Suprapubic skin (tissue), 4 donors: ENCODE results near the gene ABI3BP.

Experiments used
- EP300 ChIP-seq: sonication (generic); formaldehyde crosslinking; IDR thresholded peaks from one replicate; pipeline ENCODE4 v1.6.1; 2017; ENCODE audit warnings: antibody characterized with exemption
- POLR2A ChIP-seq, 2 donors: fragments of 450-650 bp; IDR thresholded peaks; one replicate each; pipeline ENCODE4 v1.6.1; 2017; ENCODE audit warnings: antibody characterized with exemption in 2 of 2, mild to moderate bottlenecking in 2 of 2, moderate library complexity in 2 of 2
- POLR2AphosphoS5 ChIP-seq, 3 donors: sonication (generic); formaldehyde crosslinking; IDR thresholded peaks; one replicate each; pipeline ENCODE4 v1.6.1; 2017; ENCODE audit warnings: antibody characterized with exemption in 3 of 3
- TF ChIP-seq, protein P1 (sequence below), 2 donors: fragments of 200-600 bp in 1 of 2; fragments of 450-650 bp in 1 of 2; sonication (generic) in 1 of 2; IDR thresholded peaks; one replicate each; pipeline ENCODE4 v1.5.1; 2016 to 2019; ENCODE audit warnings: antibody characterized with exemption in 2 of 2, mild to moderate bottlenecking in 1 of 2, moderate library complexity in 1 of 2

DNA sequence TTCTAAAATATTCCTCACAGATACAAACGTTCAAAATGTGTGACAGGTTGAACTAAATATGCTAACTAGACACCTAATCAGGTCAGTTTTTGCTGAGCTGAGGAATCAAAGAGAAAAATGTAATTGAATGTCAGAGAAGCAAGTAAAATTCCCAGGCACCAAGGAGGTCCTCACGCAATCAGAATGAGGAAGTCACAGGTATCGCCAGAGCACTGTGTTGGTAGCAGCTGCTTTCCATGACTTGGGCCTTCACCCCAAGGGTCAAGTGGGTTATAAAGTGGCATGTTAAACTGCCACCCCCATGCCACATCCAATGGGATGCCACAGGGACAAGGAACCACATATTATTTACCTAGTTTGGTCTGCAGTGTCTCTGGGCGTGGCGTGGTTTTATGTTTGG, 158.9 kb downstream of the ABI3BP start:
- TF ChIP-seq POLR2A (IDR thresholded peaks at IDR 0.05) (no peak), EP300 (no peak), POLR2AphosphoS5 (IDR thresholded peaks at IDR 0.05) (no peak)
- TF ChIP-seq, protein P1, sequence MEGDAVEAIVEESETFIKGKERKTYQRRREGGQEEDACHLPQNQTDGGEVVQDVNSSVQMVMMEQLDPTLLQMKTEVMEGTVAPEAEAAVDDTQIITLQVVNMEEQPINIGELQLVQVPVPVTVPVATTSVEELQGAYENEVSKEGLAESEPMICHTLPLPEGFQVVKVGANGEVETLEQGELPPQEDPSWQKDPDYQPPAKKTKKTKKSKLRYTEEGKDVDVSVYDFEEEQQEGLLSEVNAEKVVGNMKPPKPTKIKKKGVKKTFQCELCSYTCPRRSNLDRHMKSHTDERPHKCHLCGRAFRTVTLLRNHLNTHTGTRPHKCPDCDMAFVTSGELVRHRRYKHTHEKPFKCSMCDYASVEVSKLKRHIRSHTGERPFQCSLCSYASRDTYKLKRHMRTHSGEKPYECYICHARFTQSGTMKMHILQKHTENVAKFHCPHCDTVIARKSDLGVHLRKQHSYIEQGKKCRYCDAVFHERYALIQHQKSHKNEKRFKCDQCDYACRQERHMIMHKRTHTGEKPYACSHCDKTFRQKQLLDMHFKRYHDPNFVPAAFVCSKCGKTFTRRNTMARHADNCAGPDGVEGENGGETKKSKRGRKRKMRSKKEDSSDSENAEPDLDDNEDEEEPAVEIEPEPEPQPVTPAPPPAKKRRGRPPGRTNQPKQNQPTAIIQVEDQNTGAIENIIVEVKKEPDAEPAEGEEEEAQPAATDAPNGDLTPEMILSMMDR (IDR thresholded peaks at IDR 0.05), result no peak
